ENCODE measurements around the gene SRXN1.
"Not testable (repeated sequence)": the region's sequence is repeated elsewhere in the genome, so short reads cannot be mapped to it uniquely, and the experiment has no call there.

The SRXN1 gene

DNA sequence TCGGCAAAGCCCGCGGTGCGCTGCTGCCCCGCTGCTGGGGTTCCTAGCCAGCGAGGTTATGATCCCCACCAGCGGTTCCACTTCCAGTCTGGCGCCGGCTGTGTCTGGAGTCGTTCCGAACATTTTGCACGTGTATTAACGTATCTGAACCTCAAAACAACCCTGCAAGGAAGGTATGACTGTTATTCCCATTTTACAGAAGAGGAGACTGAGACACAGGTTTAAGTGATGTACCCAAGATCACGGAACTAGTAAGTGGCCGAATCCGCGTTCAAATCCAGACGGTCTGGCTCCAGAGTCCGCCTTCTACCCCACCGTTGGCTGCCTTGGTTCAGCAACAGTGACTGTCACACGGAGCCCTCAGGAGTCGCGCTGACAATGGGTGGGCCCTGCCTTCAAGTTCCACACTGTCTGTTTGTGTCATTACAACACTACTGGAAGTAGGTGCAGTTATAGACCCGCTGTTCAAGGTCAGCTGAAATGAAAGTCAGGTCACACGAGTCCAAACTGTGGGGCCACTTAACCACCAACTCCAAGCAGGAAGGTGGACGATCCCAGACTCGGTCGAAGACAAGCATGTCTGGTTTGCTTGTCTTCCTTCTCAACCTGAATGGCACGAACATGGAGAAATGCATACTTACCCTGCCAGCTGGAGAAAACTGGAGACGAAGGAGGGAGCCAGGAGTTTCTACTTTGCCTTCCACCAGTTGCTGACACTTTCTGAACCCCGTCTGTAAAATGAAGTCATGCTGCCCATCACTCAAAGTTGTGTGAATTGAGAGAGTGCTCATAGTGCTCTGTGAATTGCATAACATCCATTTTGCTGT, 803 bp upstream of the SRXN1 start:
- peak; percentile 3 for DNase-seq

- no peak for DNase-seq
Observed at GRCh38 chr20:652615-653109, 338 bp downstream of the SRXN1 start.

DNA sequence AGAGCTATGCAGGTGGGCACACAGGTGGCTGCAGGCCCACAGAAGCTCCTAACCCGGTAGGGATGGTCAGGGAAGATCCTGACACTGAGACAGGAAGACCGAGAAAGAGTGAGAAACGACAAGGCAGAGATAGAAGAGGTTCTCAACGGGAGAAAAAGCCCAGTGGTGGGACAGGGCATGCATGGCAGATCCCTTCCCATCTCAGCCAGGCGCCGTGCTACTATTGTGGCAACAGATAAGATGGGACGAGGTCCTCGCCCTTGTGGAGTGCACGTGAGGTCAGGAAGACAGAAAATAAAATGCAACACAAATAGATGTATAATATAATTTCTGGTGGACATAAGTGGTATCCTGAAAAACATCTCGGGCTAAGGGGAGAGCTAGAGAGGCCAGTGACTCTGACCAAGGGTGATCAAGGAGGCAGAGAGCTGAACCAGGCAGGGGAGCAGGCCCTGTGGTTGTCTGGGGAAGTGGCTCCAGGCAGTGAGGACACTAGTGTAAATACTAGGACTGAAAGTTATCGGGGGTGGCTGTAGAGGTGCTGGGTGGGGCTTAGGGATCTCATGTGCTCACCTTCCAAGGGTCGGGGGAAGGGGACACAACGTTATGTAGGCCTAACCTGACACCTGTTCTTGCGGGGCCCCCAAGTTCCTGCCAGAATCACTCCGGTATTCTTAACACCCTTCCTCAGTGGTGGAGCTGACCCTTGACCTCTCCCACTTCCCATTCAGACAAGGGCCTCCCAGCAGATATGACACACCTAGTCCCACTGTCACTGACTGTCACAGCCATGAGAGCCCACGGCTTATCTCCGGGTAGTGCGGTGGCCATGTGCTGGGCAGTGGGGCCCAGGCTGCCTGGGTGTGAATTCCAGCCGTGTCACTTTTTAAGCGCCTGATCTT, 1.0 kb downstream of the SRXN1 start:
- DNase-seq: peak; percentile 13

GRCh38 chr20:650954-651353, 2.0 kb downstream of the SRXN1 start:
- no peak for DNase-seq

GRCh38 chr20:650281-650680, 2.7 kb downstream of the SRXN1 start:
- no peak for DNase-seq

DNA sequence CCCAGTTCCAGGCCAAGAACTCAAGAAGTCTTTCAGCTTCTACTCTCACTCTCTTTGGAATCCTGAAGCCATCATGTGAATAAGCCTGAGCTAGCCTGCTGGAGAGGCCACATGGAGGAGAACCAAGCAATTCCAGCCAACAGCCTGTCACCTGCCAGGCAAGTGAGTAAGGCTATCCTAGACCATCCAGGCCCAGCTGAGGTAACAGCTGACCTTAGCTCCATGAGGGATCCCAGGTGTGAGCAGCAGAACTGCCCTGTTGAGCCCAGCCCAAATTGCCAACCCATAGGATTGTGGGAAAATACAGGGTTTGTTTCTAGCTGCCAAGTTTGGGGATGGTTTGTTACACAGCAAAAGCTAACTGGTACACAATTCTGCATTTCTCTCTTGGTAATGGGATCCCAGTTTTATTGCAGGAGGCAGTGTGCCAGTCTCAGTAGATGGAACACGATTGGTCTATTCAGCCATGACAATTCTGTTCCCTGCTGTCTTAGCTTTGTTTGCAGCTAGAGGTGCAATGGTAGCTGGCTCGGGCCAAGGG, 5.5 kb downstream of the SRXN1 start:
- no peak for DNase-seq

DNA sequence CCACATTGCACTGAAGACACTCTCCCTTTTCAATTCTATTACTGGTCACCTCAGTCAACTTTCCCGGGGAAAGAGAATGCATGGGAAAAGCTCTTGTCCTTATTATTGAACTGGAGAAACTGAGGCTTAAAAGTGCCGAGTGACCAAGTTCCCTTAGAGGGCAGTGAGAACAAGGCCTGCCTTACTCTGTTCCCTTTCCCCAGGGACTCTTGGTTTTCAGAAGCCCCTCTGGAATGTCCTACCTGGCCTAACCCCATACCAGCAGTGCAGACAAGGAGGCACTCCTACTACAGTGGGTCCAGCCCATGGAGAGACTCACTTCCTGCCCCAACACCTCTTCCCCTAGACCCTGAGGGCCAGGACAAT, 6.1 kb downstream of the SRXN1 start:
- DNase-seq: no peak

GRCh38 chr20:646107-646867, 6.7 kb downstream of the SRXN1 start:
- DNase-seq: no peak

- DNase-seq: peak; percentile 73
Observed at GRCh38 chr20:645318-646106, 7.5 kb downstream of the SRXN1 start.

DNA sequence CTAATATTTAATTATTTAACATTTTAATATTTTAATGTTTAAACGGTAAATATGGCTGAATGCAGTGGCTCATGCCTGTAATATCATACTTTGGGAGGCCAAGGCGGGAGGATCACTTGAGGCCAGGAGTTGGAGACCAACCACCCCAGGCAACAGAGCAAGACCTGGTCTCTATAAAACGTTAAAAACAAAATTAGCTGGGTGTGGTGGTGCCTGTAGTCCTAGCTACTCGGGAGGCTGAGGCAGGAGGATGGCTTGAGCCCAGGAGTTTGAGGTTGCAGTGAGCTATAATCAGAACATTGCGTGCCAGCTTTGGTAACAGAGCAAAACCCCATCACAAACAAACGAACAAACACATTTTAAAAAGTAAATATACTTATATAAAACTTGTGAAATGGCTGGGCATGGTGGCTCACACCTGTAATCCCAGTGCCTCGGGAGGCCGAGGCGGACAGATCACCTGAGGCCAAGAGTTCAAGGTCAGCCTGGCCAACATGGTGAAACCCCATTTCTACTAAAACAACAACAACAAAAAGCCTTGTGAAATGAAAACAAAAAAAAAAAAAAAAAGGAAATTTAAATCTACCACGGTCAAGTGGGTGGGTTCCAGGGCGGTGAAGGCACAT, 8.2 kb downstream of the SRXN1 start:
- no peak for DNase-seq

DNA sequence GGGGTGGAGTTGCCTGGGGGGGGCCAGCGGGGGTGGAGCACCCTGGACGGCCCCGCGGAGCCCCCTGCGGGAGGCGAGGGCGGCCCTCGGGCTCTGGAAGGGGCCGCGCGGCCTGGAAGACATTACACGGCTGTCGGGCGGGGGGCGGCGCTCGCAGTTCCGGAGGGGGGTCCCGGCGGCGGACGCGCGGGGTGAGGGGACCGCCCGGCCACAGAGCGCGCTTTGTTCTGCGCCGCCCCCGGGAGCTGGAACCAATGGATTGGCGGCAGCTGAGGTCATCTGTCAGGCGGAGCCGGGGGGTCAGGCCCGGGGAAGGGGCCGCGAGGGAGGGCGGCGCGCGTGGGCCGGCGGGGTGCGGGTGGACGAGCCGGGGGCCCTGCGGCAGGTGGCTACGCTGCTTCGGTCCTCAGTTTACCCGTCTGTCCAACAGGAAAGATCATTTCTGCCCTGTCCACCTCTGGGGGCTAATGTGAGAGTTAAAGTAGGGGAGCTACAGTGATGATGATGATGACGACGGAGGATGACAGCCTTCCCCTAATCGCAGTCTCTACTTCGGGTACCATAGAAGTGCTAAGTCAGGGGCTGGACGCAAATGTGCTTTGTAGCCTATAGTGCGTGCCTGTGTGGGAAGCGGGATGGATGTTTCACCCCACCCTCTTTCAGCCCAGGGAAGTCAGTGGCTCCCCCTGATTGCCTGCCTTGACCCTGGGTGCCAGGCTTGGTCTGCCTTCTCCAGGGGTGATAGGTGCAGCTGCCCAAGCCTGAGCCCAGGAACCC, 10.4 kb downstream of the SRXN1 start:
- no peak for DNase-seq

DNA sequence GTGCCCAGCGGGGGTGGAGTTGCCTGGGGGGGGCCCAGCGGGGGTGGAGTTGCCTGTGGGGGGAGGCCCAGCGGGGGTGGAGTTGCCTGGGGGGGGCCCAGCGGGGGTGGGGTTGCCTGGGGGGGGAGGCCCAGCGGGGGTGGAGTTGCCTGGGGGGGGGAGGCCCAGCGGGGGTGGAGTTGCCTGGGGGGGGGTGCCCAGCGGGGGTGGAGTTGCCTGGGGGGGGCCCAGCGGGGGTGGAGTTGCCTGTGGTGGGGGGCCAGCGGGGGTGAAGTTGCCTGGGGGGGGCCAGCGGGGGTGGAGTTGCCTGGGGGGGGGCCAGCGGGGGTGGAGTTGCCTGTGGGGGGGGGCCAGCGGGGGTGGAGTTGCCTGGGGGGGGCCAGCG, 11.0 kb downstream of the SRXN1 start:
- not testable (repeated sequence) for DNase-seq

DNA sequence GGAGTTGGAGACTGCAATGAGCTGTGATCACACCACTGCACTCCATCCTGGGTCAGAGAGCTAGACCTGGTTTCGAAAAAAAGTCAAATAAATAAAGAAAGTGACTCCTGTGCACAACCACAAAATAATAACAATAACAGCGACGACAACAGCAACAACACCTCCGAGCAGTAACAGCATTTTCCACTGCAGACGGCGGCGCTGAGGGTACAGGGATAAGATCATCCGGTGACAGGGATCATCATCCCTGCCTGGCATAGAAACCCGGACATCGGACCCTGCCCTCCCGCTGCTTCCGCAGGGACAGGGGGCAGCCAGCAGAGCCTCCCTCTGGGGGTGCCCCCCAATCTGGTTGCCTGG, 11.5 kb downstream of the SRXN1 start:
- DNase-seq: no peak

GRCh38 chr20:640674-641515, 12.1 kb downstream of the SRXN1 start:
- DNase-seq: no peak

- no peak for DNase-seq
Observed at GRCh38 chr20:638579-638978, 14.4 kb downstream of the SRXN1 start.

DNA sequence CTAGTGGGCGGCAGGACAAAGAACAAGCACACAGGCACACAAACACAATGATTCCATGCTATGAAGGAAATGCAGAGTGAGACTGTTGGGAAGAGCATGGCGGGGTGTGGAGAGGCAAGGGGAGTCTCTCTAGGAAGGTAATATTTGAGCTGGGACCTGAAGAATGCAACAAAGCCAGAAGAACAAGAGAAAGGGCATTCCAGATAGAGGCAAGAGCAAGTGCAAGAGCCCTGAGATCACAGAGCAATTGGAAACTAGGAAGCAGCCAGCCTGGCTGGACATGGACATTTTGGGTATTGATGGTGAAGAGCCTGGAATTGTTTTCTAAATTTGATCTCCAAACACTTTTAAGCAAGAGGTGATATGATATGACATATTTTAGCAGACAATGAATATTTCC, 15.4 kb downstream of the SRXN1 start:
- DNase-seq: no peak

- no peak for DNase-seq
Observed at GRCh38 chr20:635893-636338, 17.1 kb downstream of the SRXN1 start.

GRCh38 chr20:635028-635892, 17.7 kb downstream of the SRXN1 start:
- no peak for DNase-seq
